HCT116 (cell line): Measurements from ENCODE around the gene CCDC192. TPM values are rescaled to one million over a fixed set of nuclear protein-coding genes. Genes with fewer than 3 reads are reported as not detected.

Source experiments
- ATAC-seq: fragments of 200-7000 bp; cut with Tn5 transposase; 2 replicates; pipeline ENCODE4 v1.9.1; 2020; ENCODE audit warnings: mild to moderate bottlenecking, moderate library complexity
- BruUV-seq: library from RNA; stranded (reverse); fragments of 400-500 nt; replicated peaks from 2 replicates; lab custom pipeline; 2021; lab: Mats Ljungman, UMichigan
- CTCF ChIA-PET: fragments of 300-600 bp; sonication (Branson Sonifier 250); formaldehyde crosslinking; loops from one replicate; lab custom pipeline; 2021; ENCODE audit warnings: antibody characterized with exemption; lab: Charles Lee
- POLR2A ChIA-PET: fragments of 300-600, 350-600 bp; sonication (Branson Sonifier 250); formaldehyde crosslinking; loops from one replicate; lab custom pipeline; 2021; ENCODE audit warnings: antibody characterized with exemption; lab: Charles Lee
- RAD21 ChIA-PET, 2 experiments: fragments of 300-600 bp; sonication (Branson Sonifier 250); formaldehyde crosslinking; loops; one replicate each; lab custom pipeline; 2023; ENCODE audit warnings: low total read pairs in 2 of 2; ENCODE audit not compliant: uncharacterized antibody in 2 of 2, unreplicated experiment in 2 of 2, low non-redundant PET in 1 of 2; lab: Charles Lee
- DNase-seq: peaks from one replicate; pipeline ENCODE4 v3.0.0-alpha.2; 2010; ENCODE audit warnings: low read depth, low spot score
- H2AFZ ChIP-seq: fragments of 200-600 bp; shearing (Covaris generic), sonication (generic); 2 replicates; pipeline ENCODE4 v1.6.1; 2017; ENCODE audit warnings: low read depth, mixed run types, mixed read lengths, antibody characterized with exemption, low read length; ENCODE audit not compliant: poor library complexity, severe bottlenecking
- H3K27ac ChIP-seq: 2 replicates; pipeline ENCODE4 v1.5.1; 2012; ENCODE audit warnings: low read depth, low read length
- H3K27me3 ChIP-seq: fragments of 200-600 bp; sonication (generic); 2 replicates; pipeline ENCODE4 v1.6.1; 2016; ENCODE audit warnings: mixed run types, low read length, mixed read lengths; ENCODE audit not compliant: insufficient read depth
- H3K36me3 ChIP-seq, 2 experiments: fragments of 200-500 bp in 1 of 2; fragments of 200-600 bp in 1 of 2; sonication (Bioruptor generic) in 1 of 2; sonication (generic) in 1 of 2; 2 replicates each; pipeline versions ENCODE4 v1.5.1 to v1.6.1; 2014 to 2016; ENCODE audit warnings: low read length in 2 of 2, inconsistent platforms in 1 of 2, mixed read lengths in 1 of 2, mixed run types in 1 of 2; ENCODE audit not compliant: insufficient read depth in 2 of 2, control insufficient read depth in 1 of 2
- H3K4me1 ChIP-seq, 2 experiments: fragments of 200-600 bp in 1 of 2; sonication (generic) in 1 of 2; 2 replicates each; pipeline versions ENCODE4 v1.5.1 to v1.6.1; 2012 to 2017; ENCODE audit warnings: low read length in 2 of 2, inconsistent platforms in 1 of 2, mild to moderate bottlenecking in 1 of 2, mixed read lengths in 1 of 2, mixed run types in 1 of 2, moderate library complexity in 1 of 2; ENCODE audit not compliant: insufficient read depth in 2 of 2, control insufficient read depth in 1 of 2
- H3K4me2 ChIP-seq: fragments of 200-600 bp; sonication (generic); 2 replicates; pipeline ENCODE4 v1.6.1; 2017; ENCODE audit warnings: mixed run types, low read length, mixed read lengths
- H3K4me3 ChIP-seq, 2 experiments: fragments of 200-600 bp in 1 of 2; sonication (generic) in 1 of 2; replicated peaks in 1 of 2; 2 replicates each; pipeline ENCODE4 v1.5.1; 2011 to 2016; ENCODE audit warnings: low read length in 2 of 2, control low read depth in 1 of 2, low read depth in 1 of 2, mild to moderate bottlenecking in 1 of 2, mixed read lengths in 1 of 2, mixed run types in 1 of 2
- H3K79me2 ChIP-seq: fragments of 200-600 bp; sonication (generic); 2 replicates; pipeline ENCODE4 v1.6.1; 2017; ENCODE audit warnings: mild to moderate bottlenecking, mixed run types, low read length, moderate library complexity, mixed read lengths; ENCODE audit not compliant: insufficient read depth
- H3K9ac ChIP-seq: fragments of 200-600 bp; sonication (generic); 2 replicates; pipeline ENCODE4 v1.6.1; 2016; ENCODE audit warnings: low read length, mixed read lengths
- H3K9me2 ChIP-seq: fragments of 200-600 bp; sonication (generic), shearing (Covaris generic); 2 replicates; pipeline ENCODE4 v1.6.1; 2017; ENCODE audit warnings: mixed run types, mild to moderate bottlenecking, moderate library complexity; ENCODE audit not compliant: insufficient read depth
- H3K9me3 ChIP-seq, 2 experiments: fragments of 200-500 bp in 1 of 2; fragments of 200-600 bp in 1 of 2; sonication (Bioruptor generic) in 1 of 2; sonication (generic) in 1 of 2; 2 replicates each; pipeline ENCODE4 v1.6.1; 2014 to 2017; ENCODE audit warnings: low read length in 2 of 2, mixed read lengths in 2 of 2, inconsistent platforms in 1 of 2, low read depth in 1 of 2, mild to moderate bottlenecking in 1 of 2, mixed run types in 1 of 2, moderate library complexity in 1 of 2; ENCODE audit not compliant: control insufficient read depth in 1 of 2, insufficient read depth in 1 of 2
- H4K20me1 ChIP-seq: fragments of 200-600 bp; sonication (generic), shearing (Covaris generic); 2 replicates; pipeline ENCODE4 v1.6.1; 2017; ENCODE audit warnings: mixed run types, mild to moderate bottlenecking, moderate library complexity; ENCODE audit not compliant: insufficient read depth
- ATF3 ChIP-seq: IDR thresholded peaks from 2 replicates; pipeline ENCODE4 v1.6.1; 2012
- CBX3 ChIP-seq: IDR thresholded peaks from 2 replicates; pipeline ENCODE4 v1.6.1; 2012; ENCODE audit warnings: low read depth
- CEBPB ChIP-seq: IDR thresholded peaks from 2 replicates; pipeline ENCODE4 v1.6.1; 2012; ENCODE audit warnings: low read depth
- CTCF ChIP-seq, 3 experiments: fragments of 200-600 bp in 1 of 3; sonication (generic) in 1 of 3; IDR thresholded peaks in 2 of 3; conservative IDR thresholded peaks in 1 of 3; 2 replicates each; pipeline ENCODE4 v1.5.1; 2012 to 2017; ENCODE audit warnings: low read depth in 2 of 3, low read length in 2 of 3, antibody characterized with exemption in 1 of 3, borderline replicate concordance in 1 of 3, control low read depth in 1 of 3, mild to moderate bottlenecking in 1 of 3, mixed read lengths in 1 of 3, mixed run types in 1 of 3, moderate library complexity in 1 of 3; ENCODE audit not compliant: insufficient read depth in 1 of 3
- EGR1 ChIP-seq: IDR thresholded peaks from 2 replicates; pipeline ENCODE4 v1.6.1; 2012; ENCODE audit warnings: low read depth
- ELF1 ChIP-seq: IDR thresholded peaks from 2 replicates; pipeline ENCODE4 v1.6.1; 2012; ENCODE audit warnings: low read depth, borderline replicate concordance
- EZH2 ChIP-seq: fragments of 200-600 bp; sonication (generic); IDR thresholded peaks from 2 replicates; pipeline ENCODE4 v1.6.1; 2017; ENCODE audit warnings: antibody characterized with exemption, mixed run types
- FOSL1 ChIP-seq: IDR thresholded peaks from 2 replicates; pipeline ENCODE4 v1.6.1; 2012; ENCODE audit warnings: low read depth
- JUND ChIP-seq: IDR thresholded peaks from 2 replicates; pipeline ENCODE4 v1.6.1; 2012
- POLR2AphosphoS5 ChIP-seq: IDR thresholded peaks from 2 replicates; pipeline ENCODE4 v1.6.1; 2011; ENCODE audit warnings: mild to moderate bottlenecking, low read depth, low read length, moderate library complexity
- RAD21 ChIP-seq: IDR thresholded peaks from 2 replicates; pipeline ENCODE4 v1.6.1; 2012; ENCODE audit warnings: low read depth, mild to moderate bottlenecking
- REST ChIP-seq: IDR thresholded peaks from 2 replicates; pipeline ENCODE4 v1.6.1; 2012; ENCODE audit warnings: low read depth
- SIN3A ChIP-seq: IDR thresholded peaks from 2 replicates; pipeline ENCODE4 v1.6.1; 2012; ENCODE audit warnings: low read depth
- SP1 ChIP-seq: IDR thresholded peaks from 2 replicates; pipeline ENCODE4 v1.6.1; 2012; ENCODE audit warnings: low read depth
- SRF ChIP-seq: IDR thresholded peaks from 2 replicates; pipeline ENCODE4 v1.6.1; 2012; ENCODE audit warnings: low read depth
- TCF7L2 ChIP-seq: IDR thresholded peaks from 2 replicates; pipeline ENCODE4 v1.7.0; 2011; ENCODE audit warnings: borderline replicate concordance, inconsistent platforms; ENCODE audit not compliant: insufficient read depth, insufficient read length; ENCODE audit errors: extremely low read depth
- ZBTB33 ChIP-seq: IDR thresholded peaks from 2 replicates; pipeline ENCODE4 v1.6.1; 2011; ENCODE audit warnings: mild to moderate bottlenecking, low read length, moderate library complexity; ENCODE audit not compliant: insufficient replicate concordance; ENCODE audit errors: extremely low read depth
- ZFX ChIP-seq: fragments of 450-650 bp; IDR thresholded peaks from 2 replicates; pipeline ENCODE4 v1.6.1; 2017
- ZNF274 ChIP-seq: fragments of 200-500 bp; sonication (Bioruptor generic); IDR thresholded peaks from 2 replicates; pipeline ENCODE4 v1.6.1; 2014; ENCODE audit warnings: mild to moderate bottlenecking, low read depth, low read length, inconsistent platforms
- intact Hi-C: fragments of 100-400 bp; cut with micrococcal nuclease; formaldehyde crosslinking; loops from 2 replicates; pipeline ENCODE4 v1.10.0; 2022
- total RNA-seq: library from RNA; stranded (reverse); gene quantifications from one replicate; pipeline ENCODE4 v1.2.1, GENCODE V29; 2021; ENCODE audit not compliant: unreplicated experiment

CCDC192 gene
- total RNA-seq, 1 experiment from 2014 or later, result not detected

GRCh38 chr5:127785098-127785927 is 82.1 kb downstream of the CCDC192 start:
- no peaks in the 10 kb centered on the region for H4K20me1 ChIP-seq
- no peak overlapping the region for H3K4me2 ChIP-seq
- H3K9me2 ChIP-seq, result no peaks in the 10 kb centered on the region; the same call in 1 of the 2 replicates
- no peaks in the 10 kb centered on the region for H3K79me2 ChIP-seq
- ChIA-PET RAD21 (no interaction called here), CTCF (no interaction called here), POLR2A (no interaction called here)
- no peaks in the 10 kb centered on the region for H3K9me3 ChIP-seq
- no peak overlapping the region for H2AFZ ChIP-seq
- H3K4me1 ChIP-seq, result no peaks in the 10 kb centered on the region
- no peak overlapping the region for H3K9ac ChIP-seq
- no peaks in the 10 kb centered on the region for H3K36me3 ChIP-seq
- H3K27ac ChIP-seq, result no peak overlapping the region
- TF ChIP-seq JUND, result no peak
- no peak for TF ChIP-seq ZBTB33
- TF ChIP-seq FOSL1, result no peak
- TF ChIP-seq EZH2, result no peak
- TF ChIP-seq CBX3, result no peak
- TF ChIP-seq ZFX, result no peak
- TF ChIP-seq TCF7L2, result no peak
- TF ChIP-seq POLR2AphosphoS5, result no peak
- TF ChIP-seq REST, result no peak
- no peak for TF ChIP-seq CEBPB
- no peak for TF ChIP-seq SP1
- TF ChIP-seq ELF1, result no peak
- TF ChIP-seq SIN3A, result no peak
- TF ChIP-seq CTCF (IDR thresholded peaks at IDR 0.05 in 2 of 3, conservative IDR thresholded peaks at IDR 0.05 in 1 of 3; ENCODE audit: borderline replicate concordance in 1 of 3, insufficient read depth in 1 of 3, low read depth in 2 of 3, low read length in 2 of 3), result no peak
- TF ChIP-seq ATF3, result no peak
- no peak for TF ChIP-seq SRF
- no peak for TF ChIP-seq EGR1
- TF ChIP-seq ZNF274, result no peak
- no peak for TF ChIP-seq RAD21
- no peaks in the 10 kb centered on the region for H3K27me3 ChIP-seq
- BruUV-seq, result no TSS peak
- ATAC-seq (no peak), DNase-seq (no peak)
- intact Hi-C loops, result no loop called here
- H3K4me3 ChIP-seq, result no peak overlapping the region
